Testis (tissue), 2 donors: ENCODE data around the gene HIF1AN.

Experiments
- POLR2A ChIP-seq: fragments of 450-650 bp; IDR thresholded peaks from one replicate; pipeline ENCODE4 v1.6.1; 2017; ENCODE audit warnings: antibody characterized with exemption, mild to moderate bottlenecking, moderate library complexity
- TF ChIP-seq, protein P1 (sequence below), 3 experiments: fragments of 450-650 bp in 2 of 3; fragments of 200-600 bp in 1 of 3; sonication (generic) in 1 of 3; IDR thresholded peaks; one replicate each; pipeline ENCODE4 v1.5.1; 2016 to 2019; ENCODE audit warnings: antibody characterized with exemption in 3 of 3, mild to moderate bottlenecking in 2 of 3, moderate library complexity in 1 of 3

DNA sequence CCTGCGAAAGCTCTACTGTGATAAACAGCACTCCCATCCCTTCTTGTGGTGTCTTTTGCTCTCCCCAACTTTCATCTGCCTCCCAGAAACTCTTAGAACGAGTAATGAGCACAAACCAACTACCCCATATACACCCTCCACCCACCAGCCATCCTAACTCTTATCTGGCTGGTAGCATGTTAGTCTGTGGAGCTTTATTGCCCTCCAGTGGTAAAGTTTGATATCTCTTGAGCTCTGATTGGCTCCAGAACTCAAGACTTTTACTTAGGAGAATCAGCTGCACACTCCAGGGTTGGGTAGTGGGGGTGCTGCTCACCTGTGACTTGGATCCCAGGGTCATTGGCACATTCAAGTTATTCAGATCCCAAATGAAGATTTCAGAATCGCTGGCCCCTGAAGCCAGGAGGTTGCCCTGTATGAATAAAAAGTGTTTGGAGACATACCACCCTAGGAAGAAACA is 27.0 kb upstream of the HIF1AN start:
- TF ChIP-seq, protein P1, sequence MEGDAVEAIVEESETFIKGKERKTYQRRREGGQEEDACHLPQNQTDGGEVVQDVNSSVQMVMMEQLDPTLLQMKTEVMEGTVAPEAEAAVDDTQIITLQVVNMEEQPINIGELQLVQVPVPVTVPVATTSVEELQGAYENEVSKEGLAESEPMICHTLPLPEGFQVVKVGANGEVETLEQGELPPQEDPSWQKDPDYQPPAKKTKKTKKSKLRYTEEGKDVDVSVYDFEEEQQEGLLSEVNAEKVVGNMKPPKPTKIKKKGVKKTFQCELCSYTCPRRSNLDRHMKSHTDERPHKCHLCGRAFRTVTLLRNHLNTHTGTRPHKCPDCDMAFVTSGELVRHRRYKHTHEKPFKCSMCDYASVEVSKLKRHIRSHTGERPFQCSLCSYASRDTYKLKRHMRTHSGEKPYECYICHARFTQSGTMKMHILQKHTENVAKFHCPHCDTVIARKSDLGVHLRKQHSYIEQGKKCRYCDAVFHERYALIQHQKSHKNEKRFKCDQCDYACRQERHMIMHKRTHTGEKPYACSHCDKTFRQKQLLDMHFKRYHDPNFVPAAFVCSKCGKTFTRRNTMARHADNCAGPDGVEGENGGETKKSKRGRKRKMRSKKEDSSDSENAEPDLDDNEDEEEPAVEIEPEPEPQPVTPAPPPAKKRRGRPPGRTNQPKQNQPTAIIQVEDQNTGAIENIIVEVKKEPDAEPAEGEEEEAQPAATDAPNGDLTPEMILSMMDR (IDR thresholded peaks at IDR 0.05) = peak in 2 of 3 experiments; percentile 23 to 30
- no peak for TF ChIP-seq POLR2A
